Breast epithelium (tissue), 4 donors: ENCODE results near the gene CDC42EP1. TPM values are rescaled to one million over a fixed set of nuclear protein-coding genes. Genes with fewer than 3 reads are reported as not detected.
A peak's percentile ranks its signal among the peaks of the same experiment; 100 is the strongest.

ENCODE experiments used
- DNase-seq, 2 donors: peaks; one replicate each; pipeline ENCODE4 v3.0.0-alpha.2; 2019; ENCODE audit warnings: low spot score in 2 of 2
- H3K27ac ChIP-seq, 2 donors: fragments of 200-600 bp; sonication (generic) in 1 of 2; one replicate each; pipeline ENCODE4 v1.5.1; 2016 to 2019; ENCODE audit warnings: mild to moderate bottlenecking in 1 of 2
- H3K27me3 ChIP-seq, 2 donors: fragments of 200-600 bp; sonication (generic) in 1 of 2; one replicate each; pipeline versions ENCODE4 v1.5.1 to v1.6.0; 2017 to 2019; ENCODE audit warnings: control low read depth in 1 of 2, mild to moderate bottlenecking in 1 of 2
- H3K36me3 ChIP-seq: fragments of 200-600 bp; one replicate; pipeline ENCODE4 v1.5.1; 2019
- H3K4me1 ChIP-seq, 2 donors: fragments of 200-600 bp; sonication (generic); one replicate each; pipeline ENCODE4 v1.5.1; 2016 to 2019; ENCODE audit warnings: control low read depth in 1 of 2
- H3K4me3 ChIP-seq, 3 donors: fragments of 200-600 bp; sonication (generic); 1 replicate in 2 of 3; 2 replicates in 1 of 3; pipeline ENCODE4 v1.5.1; 2016 to 2019; ENCODE audit warnings: mild to moderate bottlenecking in 3 of 3, moderate library complexity in 2 of 3
- H3K9me3 ChIP-seq, 2 donors: fragments of 200-600 bp; sonication (generic) in 1 of 2; one replicate each; pipeline ENCODE4 v1.5.1; 2016 to 2019; ENCODE audit warnings: control low read depth in 1 of 2
- POLR2A ChIP-seq: fragments of 450-650 bp; IDR thresholded peaks from one replicate; pipeline ENCODE4 v1.6.1; 2016; ENCODE audit warnings: antibody characterized with exemption, mild to moderate bottlenecking, moderate library complexity
- POLR2AphosphoS5 ChIP-seq, 3 donors: sonication (generic); formaldehyde crosslinking; IDR thresholded peaks; one replicate each; pipeline ENCODE4 v1.6.1; 2017; ENCODE audit warnings: antibody characterized with exemption in 3 of 3
- intact Hi-C: fragments of 100-400 bp; cut with DNase I; formaldehyde crosslinking; loops from one replicate; pipeline ENCODE4 v1.15.1; 2023; ENCODE audit warnings: low total_unique reads
- total RNA-seq, 3 donors: library from RNA; depleted of rRNA; stranded (reverse); fragments of >200 nt; gene quantifications; one replicate each; pipeline ENCODE4 v1.1.0, GENCODE V29; 2016
- TF ChIP-seq, protein P1 (sequence below), 3 donors: fragments of 450-650 bp; IDR thresholded peaks; one replicate each; pipeline ENCODE4 v1.5.1; 2016 to 2017; ENCODE audit warnings: antibody characterized with exemption in 3 of 3, mild to moderate bottlenecking in 3 of 3, moderate library complexity in 3 of 3

The CDC42EP1 gene
- total RNA-seq, 3 donors from 2014 or later = 13.8 to 43.0 (median 29.8) TPM

DNA sequence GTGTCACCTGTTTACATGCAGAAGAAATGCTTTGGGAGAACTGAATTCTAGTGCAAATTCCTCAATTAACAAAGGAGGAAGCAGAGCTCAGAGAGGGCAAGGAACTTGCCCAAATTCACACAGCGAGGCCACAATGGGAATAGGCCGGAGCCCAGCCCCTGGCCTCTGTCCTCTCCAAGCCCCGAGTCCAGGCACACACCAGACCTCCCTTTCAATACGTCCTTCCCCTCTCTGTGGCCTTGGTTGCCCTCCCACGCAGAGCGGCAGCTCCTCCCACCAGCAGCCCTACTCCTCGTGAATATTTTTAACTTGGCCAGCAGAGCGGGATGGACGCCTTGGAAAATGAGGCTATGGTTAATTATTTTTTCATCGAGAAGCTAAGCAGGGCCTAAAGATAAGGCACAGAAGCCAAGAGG is 39.5 kb upstream of the CDC42EP1 start:
- intact Hi-C loops = no loop called here
- Histone ChIP-seq H3K27ac (no peak overlapping the region), H3K4me1 (no peaks in the 10 kb centered on the region), H3K27me3 (no peaks in the 10 kb centered on the region), H3K9me3 (no peaks in the 10 kb centered on the region), H3K36me3 (no peaks in the 10 kb centered on the region), H3K4me3 (no peak overlapping the region)
- no peak for DNase-seq
- TF ChIP-seq POLR2A (no peak), POLR2AphosphoS5 (IDR thresholded peaks at IDR 0.05) (no peak)
- TF ChIP-seq, protein P1, sequence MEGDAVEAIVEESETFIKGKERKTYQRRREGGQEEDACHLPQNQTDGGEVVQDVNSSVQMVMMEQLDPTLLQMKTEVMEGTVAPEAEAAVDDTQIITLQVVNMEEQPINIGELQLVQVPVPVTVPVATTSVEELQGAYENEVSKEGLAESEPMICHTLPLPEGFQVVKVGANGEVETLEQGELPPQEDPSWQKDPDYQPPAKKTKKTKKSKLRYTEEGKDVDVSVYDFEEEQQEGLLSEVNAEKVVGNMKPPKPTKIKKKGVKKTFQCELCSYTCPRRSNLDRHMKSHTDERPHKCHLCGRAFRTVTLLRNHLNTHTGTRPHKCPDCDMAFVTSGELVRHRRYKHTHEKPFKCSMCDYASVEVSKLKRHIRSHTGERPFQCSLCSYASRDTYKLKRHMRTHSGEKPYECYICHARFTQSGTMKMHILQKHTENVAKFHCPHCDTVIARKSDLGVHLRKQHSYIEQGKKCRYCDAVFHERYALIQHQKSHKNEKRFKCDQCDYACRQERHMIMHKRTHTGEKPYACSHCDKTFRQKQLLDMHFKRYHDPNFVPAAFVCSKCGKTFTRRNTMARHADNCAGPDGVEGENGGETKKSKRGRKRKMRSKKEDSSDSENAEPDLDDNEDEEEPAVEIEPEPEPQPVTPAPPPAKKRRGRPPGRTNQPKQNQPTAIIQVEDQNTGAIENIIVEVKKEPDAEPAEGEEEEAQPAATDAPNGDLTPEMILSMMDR (IDR thresholded peaks at IDR 0.05) = no peak

DNA sequence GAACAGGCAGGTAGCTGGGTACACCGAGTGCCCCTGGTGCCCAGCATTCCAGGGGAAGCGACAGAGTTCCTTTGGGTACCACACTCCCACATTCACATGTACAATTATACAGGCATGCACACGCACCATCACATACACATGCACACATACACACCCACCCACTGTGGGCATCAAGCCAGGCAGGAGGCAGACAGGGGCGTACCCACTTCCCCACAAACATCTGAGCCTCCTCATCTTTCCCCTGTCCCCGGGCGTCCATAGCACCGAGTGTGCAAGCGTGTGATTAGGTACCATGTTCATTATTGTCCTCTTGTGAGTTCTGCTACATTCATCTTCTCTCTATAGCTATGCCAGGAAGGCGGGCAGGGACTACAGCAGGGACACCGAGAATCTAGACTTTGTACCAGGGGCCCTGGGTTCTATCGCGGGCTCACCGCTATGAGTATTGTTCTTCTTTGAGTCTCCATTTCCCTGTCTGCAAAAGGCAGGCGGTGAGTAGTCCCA is 39.0 kb upstream of the CDC42EP1 start:
- Histone ChIP-seq H3K9me3 (no peaks in the 10 kb centered on the region), H3K36me3 (no peaks in the 10 kb centered on the region), H3K4me1 (no peaks in the 10 kb centered on the region), H3K27me3 (no peaks in the 10 kb centered on the region), H3K4me3 (no peak overlapping the region), H3K27ac (no peak overlapping the region)
- TF ChIP-seq, protein P1 (IDR thresholded peaks at IDR 0.05) = no peak
- TF ChIP-seq POLR2AphosphoS5 (IDR thresholded peaks at IDR 0.05) (no peak), POLR2A (no peak)
- no peak for DNase-seq
- intact Hi-C loops = no loop called here

DNA sequence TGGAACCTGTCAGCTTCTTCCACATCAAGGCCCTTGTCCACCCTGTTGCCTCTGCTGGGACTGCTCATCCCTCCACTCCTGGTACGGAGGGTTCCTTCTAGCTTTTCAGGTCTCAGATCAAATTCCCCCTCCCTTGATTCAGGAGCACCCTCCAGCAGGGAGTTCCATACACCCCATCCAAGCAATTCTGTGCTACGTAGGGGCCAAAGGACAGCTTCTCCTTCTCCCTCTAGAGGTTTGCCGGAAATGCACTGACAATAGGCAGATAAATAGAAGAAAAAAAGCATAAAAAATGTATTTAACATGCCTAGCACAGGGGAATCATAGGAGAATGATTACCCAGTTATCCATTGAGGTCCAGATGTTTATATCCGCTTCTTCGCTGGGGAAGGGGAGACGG is 37.8 kb upstream of the CDC42EP1 start:
- no peak for DNase-seq
- no peak overlapping the region for H3K4me3 ChIP-seq
- H3K27ac ChIP-seq = no peak overlapping the region
- H3K27me3 ChIP-seq = no peaks in the 10 kb centered on the region
- intact Hi-C loops = no loop called here
- H3K9me3 ChIP-seq = no peaks in the 10 kb centered on the region
- no peaks in the 10 kb centered on the region for H3K36me3 ChIP-seq
- no peak for TF ChIP-seq POLR2AphosphoS5 (IDR thresholded peaks at IDR 0.05)
- TF ChIP-seq, protein P1 (IDR thresholded peaks at IDR 0.05) = no peak
- no peak for TF ChIP-seq POLR2A
- no peaks in the 10 kb centered on the region for H3K4me1 ChIP-seq

DNA sequence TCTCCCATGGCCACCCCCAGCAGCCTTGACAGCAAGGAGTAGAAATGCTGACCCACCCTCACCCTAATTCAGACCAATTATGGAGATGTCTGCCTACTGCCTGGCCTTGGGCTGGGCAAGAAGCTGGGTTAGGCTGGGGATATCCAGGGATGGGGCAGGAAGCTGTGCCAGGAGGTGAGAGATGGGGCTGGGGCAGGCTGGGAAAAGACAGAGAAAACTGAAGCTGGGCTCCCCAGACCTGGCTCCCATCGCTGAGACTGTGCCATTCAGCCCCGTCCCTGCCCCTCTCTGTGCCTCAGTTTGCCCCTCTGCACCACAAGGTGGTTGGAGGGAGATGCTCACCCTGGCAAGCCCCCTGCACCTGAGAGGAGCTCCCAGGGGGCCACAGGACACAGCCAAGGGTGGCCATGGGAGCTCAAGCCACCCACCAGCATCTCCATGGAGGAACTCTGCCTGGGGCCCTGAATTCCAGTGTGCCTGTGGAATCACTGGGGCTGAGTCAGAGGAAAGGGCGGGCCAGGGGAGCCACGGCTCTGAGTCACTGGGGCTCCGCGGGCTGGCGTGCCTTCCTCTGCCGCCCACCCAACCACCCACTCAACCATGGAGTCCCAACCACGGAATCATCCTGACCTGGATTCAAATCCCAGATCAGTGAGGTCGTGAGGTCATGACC is 35.1 kb upstream of the CDC42EP1 start:
- H3K36me3 ChIP-seq = no peaks in the 10 kb centered on the region
- no peak overlapping the region for H3K4me3 ChIP-seq
- DNase-seq = peak in 1 of 2 donors; percentile 55
- H3K27ac ChIP-seq = peak overlapping the region in 1 of 2 donors; percentile 32
- intact Hi-C loops = no loop called here
- TF ChIP-seq, protein P1 (IDR thresholded peaks at IDR 0.05) = no peak
- TF ChIP-seq POLR2A = no peak
- no peak for TF ChIP-seq POLR2AphosphoS5 (IDR thresholded peaks at IDR 0.05)
- no peaks in the 10 kb centered on the region for H3K27me3 ChIP-seq
- no peaks in the 10 kb centered on the region for H3K9me3 ChIP-seq
- no peaks in the 10 kb centered on the region for H3K4me1 ChIP-seq

DNA sequence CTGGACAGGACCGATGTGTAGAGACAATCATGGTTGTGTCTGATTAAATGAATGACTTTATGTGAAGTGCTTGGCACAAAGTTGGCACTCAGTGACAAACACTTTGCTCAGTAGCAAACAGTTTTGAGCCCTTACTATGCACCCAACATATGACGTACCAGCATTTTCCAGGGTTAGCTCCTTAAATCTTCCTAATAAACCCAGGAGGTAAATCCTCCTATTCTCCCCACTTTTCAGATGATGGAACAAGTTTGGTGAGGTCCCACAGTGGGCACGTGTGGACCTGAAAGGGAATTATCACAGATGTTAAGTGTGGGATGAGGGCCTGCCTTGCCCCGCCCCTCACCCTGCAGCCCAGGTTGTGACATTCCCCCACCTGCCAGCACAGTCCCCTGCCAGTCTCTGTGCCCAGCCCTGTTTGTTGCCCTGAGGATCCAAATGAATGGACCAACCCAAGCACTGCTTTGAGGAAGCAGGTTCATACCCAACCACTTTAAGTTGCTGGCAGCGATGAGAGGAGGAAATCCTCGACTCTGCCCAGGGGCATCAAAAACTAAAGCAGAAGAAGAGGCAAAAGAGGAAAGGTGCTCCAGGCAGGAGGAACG is 34.4 kb upstream of the CDC42EP1 start:
- H3K4me3 ChIP-seq = no peak overlapping the region
- TF ChIP-seq POLR2A (no peak), POLR2AphosphoS5 (IDR thresholded peaks at IDR 0.05) (no peak)
- TF ChIP-seq, protein P1 (IDR thresholded peaks at IDR 0.05) = no peak
- no peaks in the 10 kb centered on the region for H3K27me3 ChIP-seq
- H3K9me3 ChIP-seq = no peaks in the 10 kb centered on the region
- intact Hi-C loops = no loop called here
- no peaks in the 10 kb centered on the region for H3K4me1 ChIP-seq
- DNase-seq = no peak
- no peaks in the 10 kb centered on the region for H3K36me3 ChIP-seq
- H3K27ac ChIP-seq = no peak overlapping the region
